H54 (cell line): Measurements from ENCODE around the gene KLK2.

Experiments used
- DNase-seq: peaks from one replicate; pipeline ENCODE4 v3.0.0; 2011; ENCODE audit warnings: low spot score, mixed read lengths; ENCODE audit not compliant: insufficient read length
- FAIRE-seq: peaks from 3 replicates; lab custom pipeline; 2011; peaks lifted over from hg19 to GRCh38; lab: Jason Lieb, UNC
- POLR2A ChIP-seq: IDR thresholded peaks from 2 replicates; pipeline ENCODE4 v1.6.1; 2011; ENCODE audit warnings: low read depth, mild to moderate bottlenecking, low read length

KLK2 gene

DNA sequence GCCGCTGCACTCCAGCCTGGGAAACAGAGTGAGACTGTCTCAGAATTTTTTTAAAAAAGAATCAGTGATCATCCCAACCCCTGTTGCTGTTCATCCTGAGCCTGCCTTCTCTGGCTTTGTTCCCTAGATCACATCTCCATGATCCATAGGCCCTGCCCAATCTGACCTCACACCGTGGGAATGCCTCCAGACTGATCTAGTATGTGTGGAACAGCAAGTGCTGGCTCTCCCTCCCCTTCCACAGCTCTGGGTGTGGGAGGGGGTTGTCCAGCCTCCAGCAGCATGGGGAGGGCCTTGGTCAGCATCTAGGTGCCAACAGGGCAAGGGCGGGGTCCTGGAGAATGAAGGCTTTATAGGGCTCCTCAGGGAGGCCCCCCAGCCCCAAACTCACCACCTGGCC lies at the start of gene KLK2:
Gene KLK2 (plus strand): TSS at position 384 of the 400 bp plus-strand sequence. CDS start 35 bp downstream, outside the sequence.
- FAIRE-seq = no peak
- DNase-seq = no peak
- no peak for TF ChIP-seq POLR2A

DNA sequence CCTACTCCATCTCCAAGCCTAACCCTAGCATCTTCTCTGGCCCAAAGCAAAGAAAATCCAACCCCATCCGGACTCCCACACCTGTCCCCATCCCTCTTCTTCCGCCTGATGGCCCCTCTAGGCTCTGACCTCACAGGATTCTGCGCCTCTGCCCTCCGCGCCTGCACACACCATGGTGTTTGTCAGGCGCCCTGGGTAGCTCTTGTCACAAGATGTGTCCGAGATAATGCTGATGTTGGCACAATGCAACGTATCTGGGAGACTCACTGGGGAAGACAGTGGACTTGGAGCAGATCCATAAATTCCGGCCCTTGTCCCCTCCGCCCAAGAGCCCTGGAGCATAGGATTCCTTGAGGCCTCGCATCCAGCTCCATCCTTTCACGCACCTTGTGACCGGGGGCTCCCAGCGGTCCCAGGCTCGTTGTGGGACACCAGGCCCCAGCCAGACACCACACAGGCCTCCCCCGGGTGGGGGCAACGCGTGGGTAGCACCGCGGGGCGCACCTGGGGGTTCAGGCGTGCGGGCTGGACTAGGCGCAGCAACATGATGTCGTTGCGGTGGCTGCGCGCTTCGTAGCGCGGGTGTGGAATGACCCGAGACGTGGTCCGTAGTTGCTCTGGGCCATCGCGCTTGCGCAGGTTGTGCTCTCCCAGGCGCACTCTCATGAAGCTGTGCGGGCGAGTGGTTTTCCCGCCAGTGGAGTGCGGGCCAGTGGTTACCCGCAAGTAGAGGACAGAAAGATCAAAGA lies 46.6 kb upstream of the KLK2 start:
- TF ChIP-seq POLR2A = no peak
- DNase-seq = no peak
- no peak for FAIRE-seq

DNA sequence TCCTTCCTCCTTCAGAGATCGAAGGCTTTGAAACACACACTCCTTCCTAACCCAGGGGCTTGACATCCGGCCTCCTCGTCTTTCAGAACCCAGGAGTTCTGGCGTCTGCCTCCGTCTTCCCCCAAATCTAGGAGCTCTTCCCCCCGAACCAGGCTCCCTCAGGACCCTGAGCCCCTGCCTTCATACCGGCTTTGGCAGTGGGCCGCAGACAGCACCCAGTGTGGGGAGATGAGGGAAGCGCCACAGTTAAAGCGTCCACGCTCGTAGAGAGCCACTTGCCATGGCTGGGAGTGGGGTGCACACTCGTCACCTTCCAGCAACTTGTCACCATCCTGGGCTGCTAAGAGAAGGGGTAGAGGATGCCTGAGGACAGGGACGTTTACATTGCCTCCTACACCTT lies 45.8 kb upstream of the KLK2 start:
- no peak for TF ChIP-seq POLR2A
- DNase-seq (no peak), FAIRE-seq (no peak)

DNA sequence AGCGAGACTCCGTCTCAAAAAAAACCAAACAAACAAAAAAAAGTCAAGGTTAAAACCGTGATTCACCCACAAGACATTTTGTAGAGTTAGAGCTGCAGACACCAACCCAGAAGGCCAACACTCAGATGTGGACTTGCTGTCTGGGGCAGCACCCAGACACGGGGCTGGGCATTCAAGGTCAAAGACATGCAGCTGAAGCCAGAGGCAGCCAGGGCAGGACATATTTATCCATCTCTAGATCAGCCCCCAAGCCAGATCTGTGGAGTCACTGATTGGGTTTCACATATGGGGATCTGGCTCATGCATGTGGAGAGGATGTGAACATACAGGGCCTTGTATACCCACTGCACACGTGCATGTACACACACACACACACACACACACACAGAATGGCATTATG lies 43.4 kb upstream of the KLK2 start:
- FAIRE-seq = no peak
- TF ChIP-seq POLR2A = no peak
- no peak for DNase-seq

DNA sequence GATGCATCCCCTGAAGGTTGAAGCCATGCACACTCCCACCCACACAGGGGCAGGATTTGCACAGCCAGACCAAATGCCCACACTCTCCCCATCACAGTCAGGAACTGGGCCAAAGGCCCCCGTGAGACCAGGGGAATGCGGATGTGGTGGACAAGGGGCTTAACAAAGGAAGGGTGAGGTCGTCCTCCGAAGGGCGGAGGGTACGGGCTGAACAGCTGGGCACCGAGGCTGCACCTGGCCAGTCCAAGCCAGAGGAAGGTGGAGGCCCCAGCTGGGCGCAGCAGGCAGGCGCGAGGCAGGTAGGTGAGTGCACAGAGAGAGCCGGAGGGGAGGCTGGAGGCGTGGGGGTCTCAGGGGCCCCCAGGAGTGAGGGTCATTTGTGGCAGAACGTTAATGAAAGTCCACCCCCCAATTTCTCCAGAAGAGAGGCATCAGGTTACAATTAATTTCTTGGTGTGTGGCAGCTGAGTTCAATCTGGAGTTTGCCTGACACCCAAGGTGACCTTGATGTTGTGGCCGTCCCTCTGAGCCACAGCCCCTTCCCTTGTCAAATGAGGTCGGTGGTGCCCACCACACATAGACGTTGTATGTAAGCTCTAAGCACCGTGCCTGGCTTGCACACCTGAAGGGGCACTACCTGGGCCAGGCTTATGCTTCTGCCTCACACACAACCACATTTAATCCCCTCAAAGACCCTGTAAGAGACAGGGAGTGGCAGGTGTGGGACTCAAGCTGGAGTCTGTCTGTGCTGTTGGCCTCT lies 42.8 kb upstream of the KLK2 start:
- TF ChIP-seq POLR2A = no peak
- FAIRE-seq (no peak), DNase-seq (no peak)

DNA sequence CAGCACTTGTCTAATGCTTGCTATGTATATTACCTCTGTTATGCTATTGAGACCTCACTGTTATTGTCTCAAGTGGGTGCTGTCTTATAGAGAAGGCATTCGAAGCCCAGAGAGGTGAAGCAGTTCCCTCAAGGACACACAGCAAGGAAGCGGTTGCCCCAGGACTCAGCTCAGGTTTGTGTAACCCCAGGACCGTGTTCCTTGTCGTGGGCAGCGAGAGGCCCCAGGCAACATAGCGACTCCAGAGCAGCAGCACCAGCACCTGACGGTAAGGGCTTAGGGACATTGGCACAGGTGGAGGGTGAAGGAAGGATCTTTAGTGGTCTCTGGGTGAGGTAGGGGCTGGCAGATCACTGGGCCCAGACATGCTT lies 42.2 kb upstream of the KLK2 start:
- no peak for FAIRE-seq
- no peak for TF ChIP-seq POLR2A
- DNase-seq = no peak

DNA sequence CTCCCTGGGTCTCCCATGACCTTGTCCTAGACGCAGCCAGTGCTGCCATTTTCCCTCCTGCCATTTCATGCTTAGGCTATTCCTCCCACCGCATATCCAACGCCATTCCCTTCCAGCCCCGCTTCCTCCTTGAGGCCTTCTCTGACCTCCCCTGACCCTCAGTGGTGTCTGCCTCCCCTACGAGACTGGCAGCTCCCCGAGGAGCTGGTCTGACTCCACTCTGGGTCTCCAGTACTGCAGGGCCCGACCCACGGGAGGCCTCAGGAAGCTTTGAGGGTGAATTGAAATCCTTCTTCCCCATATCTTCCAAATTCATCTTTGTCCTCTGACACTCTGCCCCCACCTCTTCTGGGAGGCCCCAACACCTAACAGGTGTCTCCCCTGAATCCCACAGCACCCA lies 40.6 kb upstream of the KLK2 start:
- no peak for TF ChIP-seq POLR2A
- no peak for FAIRE-seq
- DNase-seq = no peak

DNA sequence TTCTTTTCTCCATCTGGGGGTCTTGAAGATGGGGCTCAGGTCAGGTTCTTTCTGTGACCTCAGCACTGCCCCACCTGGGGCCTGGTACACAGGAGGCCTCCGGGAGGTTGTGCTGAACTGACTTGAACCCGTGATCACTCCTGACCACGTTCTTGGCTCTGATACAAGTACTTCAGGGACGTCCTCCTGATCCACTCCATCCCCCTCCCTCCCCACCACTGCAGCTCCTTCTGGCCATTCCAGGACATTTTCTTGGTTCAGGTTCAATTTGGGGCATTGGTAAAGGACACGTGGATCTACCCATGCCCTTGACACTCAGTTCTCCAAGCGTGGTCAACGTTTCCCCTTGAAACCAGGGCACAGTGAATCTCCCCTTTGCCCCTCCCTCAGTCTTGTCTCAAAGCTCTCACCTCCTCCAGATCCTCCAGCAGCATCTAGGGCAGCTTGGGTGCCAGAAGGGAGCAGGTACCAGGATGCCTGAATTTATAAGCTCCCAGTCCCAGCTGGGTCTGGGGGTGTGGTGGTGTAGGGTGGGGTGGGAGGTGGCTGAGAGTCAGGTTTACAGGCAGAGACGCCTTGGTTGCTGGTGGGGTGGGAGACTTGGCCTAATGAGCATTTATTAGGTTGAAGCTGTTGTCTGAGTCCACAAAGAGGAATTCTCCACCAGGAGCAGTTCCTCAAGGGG lies 40.0 kb upstream of the KLK2 start, which contains the start of gene KLK15:
Gene KLK15 (minus strand): TSS at position 458 of the 685 bp plus-strand sequence. CDS start 2,082 bp downstream, outside the sequence.
- TF ChIP-seq POLR2A = no peak
- FAIRE-seq = no peak
- no peak for DNase-seq

DNA sequence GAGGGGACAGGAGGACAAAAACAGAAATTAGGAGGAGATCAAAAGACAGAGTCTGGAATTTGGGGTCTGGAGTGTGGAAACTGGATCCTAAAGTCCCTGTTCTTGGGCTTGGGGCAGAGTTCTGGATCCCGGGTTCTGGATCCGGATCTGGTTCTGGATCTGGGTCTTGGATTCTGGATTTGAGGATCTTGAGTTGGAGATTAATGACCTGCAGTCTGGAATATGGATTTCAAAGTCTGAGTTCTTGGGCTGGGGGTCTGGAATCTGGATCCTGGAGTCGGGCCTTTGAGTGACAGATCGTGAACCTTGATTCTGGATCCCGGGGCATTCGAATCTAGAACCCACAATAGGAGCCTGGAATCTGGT lies 39.5 kb upstream of the KLK2 start:
- no peak for TF ChIP-seq POLR2A
- DNase-seq = no peak
- no peak for FAIRE-seq

DNA sequence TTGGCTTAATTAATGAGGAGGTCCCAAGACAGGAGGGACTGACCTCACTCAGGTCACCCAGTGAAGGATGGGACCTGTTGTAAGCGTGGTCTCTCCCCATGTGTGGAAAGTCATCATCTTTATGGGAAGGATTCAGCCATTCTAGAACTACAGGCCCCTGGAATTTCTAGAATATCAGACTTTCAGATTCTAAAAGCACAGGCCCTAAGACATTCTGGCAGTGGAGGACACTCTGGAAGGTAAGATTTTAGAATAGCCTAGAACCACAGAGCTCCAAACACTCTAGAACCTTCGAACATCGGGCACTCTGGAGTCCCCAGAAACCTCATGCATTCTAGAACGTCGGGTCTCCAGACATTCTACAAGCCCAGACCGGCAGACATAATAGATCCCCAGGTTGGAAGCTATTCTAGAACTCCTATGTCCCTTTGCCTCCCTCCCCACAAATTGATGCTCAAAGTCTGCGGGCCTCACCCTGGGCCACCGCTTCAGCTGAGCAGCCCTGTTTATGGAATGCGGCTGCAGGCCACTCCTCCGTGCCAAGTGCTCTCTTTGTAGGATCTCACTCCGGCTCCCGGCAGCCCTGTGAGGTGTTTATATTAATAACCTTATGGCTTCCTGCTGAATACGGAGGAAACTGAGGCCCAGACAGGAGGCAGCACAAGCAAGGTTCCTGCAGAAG lies 38.0 kb upstream of the KLK2 start:
- TF ChIP-seq POLR2A = no peak
- FAIRE-seq = no peak
- DNase-seq = no peak

DNA sequence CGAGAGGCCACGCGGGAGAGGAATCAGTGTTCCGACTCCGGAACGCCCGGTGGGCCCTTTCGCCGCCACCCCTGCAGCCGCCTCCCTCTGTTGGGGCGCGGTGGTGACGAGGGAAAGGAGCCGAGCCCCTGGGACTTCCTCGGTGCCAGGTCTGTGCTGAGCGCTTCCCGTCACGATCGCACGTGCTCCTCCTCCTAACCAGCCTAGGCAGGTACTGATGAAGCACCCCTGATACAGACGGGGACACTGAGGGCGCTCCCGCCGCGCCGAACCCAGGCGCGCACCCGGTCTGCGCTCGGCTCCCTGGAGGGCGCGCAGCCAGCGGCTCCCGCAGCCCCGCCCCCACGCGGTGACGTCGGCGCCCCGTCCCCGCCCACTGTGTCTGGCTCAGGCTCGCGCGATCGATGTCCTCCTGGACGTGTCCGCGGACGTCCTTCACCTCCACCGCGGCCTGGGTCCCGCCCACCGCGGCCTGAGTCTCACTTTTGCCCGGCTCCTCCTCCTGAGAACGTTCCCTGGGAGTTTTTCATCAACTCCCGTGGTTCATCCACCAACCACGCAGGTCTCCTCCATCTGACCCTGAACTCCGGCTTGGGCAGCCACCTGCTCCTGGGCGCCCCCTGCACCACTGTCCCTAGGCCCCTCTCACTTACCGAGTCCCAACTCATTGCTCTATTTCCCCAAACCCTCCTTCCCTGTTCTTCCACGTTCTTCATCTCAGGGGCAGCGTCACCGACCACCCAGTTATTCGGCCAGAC lies 37.3 kb upstream of the KLK2 start:
- peak; percentile 90 for TF ChIP-seq POLR2A
- DNase-seq = peak; percentile 98
- no peak for FAIRE-seq

DNA sequence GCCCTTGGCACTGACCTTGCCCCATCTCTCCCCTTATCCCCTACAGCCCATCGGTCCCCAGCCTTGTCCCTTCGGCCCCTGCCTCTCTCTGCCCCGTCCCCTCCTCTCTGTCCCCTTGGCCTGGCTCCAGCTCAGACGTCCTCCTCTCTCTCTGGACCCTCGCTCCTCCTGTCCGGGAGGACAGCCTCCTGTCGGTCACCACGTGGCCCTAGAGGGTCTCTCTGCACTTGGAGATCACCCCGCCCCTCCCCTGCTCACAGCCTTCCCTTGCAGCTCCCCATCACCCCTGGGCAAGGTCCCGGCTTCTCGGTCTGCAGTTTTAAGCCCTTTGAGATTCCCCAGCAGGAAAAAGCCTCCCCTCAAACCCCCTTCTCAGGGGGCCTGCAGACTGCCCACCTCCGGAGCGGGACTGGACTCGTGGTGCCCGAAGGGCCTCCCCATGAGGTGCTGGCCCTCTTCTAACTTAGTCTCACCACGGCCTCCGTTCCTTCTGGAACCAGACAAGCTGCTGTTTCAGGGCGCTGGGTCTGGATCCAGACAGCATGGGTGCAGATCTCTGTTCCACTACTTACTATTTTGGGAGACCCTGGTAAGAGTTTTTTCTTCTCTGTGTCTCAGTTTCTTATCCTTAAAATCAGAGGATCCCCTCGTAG lies 36.6 kb upstream of the KLK2 start:
- no peak for DNase-seq
- TF ChIP-seq POLR2A = no peak
- FAIRE-seq = no peak
